Measurements from ENCODE around the gene EIF3K.

GRCh38 chr19:38664503-38665211 is 45.7 kb downstream of the EIF3K start:
- TF ChIP-seq POLR2AphosphoS5 (IDR thresholded peaks at IDR 0.05) (no peak), POLR2A (IDR thresholded peaks at IDR 0.05) (no peak)
- TF ChIP-seq, protein P1, sequence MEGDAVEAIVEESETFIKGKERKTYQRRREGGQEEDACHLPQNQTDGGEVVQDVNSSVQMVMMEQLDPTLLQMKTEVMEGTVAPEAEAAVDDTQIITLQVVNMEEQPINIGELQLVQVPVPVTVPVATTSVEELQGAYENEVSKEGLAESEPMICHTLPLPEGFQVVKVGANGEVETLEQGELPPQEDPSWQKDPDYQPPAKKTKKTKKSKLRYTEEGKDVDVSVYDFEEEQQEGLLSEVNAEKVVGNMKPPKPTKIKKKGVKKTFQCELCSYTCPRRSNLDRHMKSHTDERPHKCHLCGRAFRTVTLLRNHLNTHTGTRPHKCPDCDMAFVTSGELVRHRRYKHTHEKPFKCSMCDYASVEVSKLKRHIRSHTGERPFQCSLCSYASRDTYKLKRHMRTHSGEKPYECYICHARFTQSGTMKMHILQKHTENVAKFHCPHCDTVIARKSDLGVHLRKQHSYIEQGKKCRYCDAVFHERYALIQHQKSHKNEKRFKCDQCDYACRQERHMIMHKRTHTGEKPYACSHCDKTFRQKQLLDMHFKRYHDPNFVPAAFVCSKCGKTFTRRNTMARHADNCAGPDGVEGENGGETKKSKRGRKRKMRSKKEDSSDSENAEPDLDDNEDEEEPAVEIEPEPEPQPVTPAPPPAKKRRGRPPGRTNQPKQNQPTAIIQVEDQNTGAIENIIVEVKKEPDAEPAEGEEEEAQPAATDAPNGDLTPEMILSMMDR (IDR thresholded peaks at IDR 0.05): no peak

Data from sigmoid colon (tissue), 4 donors.